HepG2 (cell line): ENCODE data around the gene ABHD11. TPM values are rescaled to one million over a fixed set of nuclear protein-coding genes. Genes with fewer than 3 reads are reported as not detected.

Source experiments
- DRAP1 ChIP-seq: IDR thresholded peaks from 2 replicates; pipeline ENCODE4 v1.6.1; 2016; ENCODE audit warnings: missing genetic modification reagents, missing compliant biosample characterization
- MIER3 ChIP-seq: IDR thresholded peaks from 2 replicates; pipeline ENCODE4 v1.6.1; 2016; ENCODE audit warnings: missing compliant biosample characterization, borderline replicate concordance
- MYPOP ChIP-seq: sonication (generic); formaldehyde crosslinking; IDR thresholded peaks from 2 replicates; pipeline ENCODE4 v1.8.1; 2023; ENCODE audit warnings: mild to moderate bottlenecking, moderate library complexity, missing genetic modification reagents
- NFIB ChIP-seq: sonication (generic); formaldehyde crosslinking; IDR thresholded peaks from 2 replicates; pipeline ENCODE4 v1.9.0; 2021; ENCODE audit warnings: missing genetic modification reagents, mild to moderate bottlenecking, borderline replicate concordance
- NRL ChIP-seq: sonication (generic); formaldehyde crosslinking; IDR thresholded peaks from 2 replicates; pipeline ENCODE4 v1.5.0; 2020; ENCODE audit warnings: missing genetic modification reagents, mild to moderate bottlenecking, moderate library complexity, borderline replicate concordance
- PITX1 ChIP-seq: sonication (generic); formaldehyde crosslinking; IDR thresholded peaks from 2 replicates; pipeline ENCODE4 v1.5.1; 2020; ENCODE audit warnings: mild to moderate bottlenecking, missing genetic modification reagents
- RBM39 ChIP-seq: fragments of 200-400 bp; formaldehyde crosslinking; IDR thresholded peaks from one replicate; pipeline ENCODE4 v1.6.1; 2018; ENCODE audit warnings: antibody characterized with exemption, mild to moderate bottlenecking, low read depth, low read length; ENCODE audit not compliant: poor library complexity, severe bottlenecking
- REXO4 ChIP-seq: sonication (generic); formaldehyde crosslinking; IDR thresholded peaks from 2 replicates; pipeline ENCODE4 v1.8.0; 2022; ENCODE audit warnings: missing genetic modification reagents, mild to moderate bottlenecking, borderline replicate concordance
- RORA ChIP-seq: sonication (generic); formaldehyde crosslinking; IDR thresholded peaks from 2 replicates; pipeline ENCODE4 v1.5.0; 2020; ENCODE audit warnings: mild to moderate bottlenecking, missing genetic modification reagents, moderate library complexity
- SIN3A ChIP-seq: IDR thresholded peaks from 2 replicates; pipeline ENCODE4 v1.6.1; 2011; ENCODE audit warnings: low read depth, mild to moderate bottlenecking, control low read depth, low read length, borderline replicate concordance
- SNAI1 ChIP-seq: sonication (generic); formaldehyde crosslinking; IDR thresholded peaks from 2 replicates; pipeline ENCODE4 v1.5.0; 2020; ENCODE audit warnings: mild to moderate bottlenecking, missing genetic modification reagents, borderline replicate concordance
- SP1 ChIP-seq, 2 experiments: fragments of 450-650 bp in 1 of 2; sonication (generic) in 1 of 2; formaldehyde crosslinking in 1 of 2; IDR thresholded peaks; 2 replicates each; pipeline versions ENCODE4 v1.4.0 to v1.6.1; 2016 to 2020; ENCODE audit warnings: missing genetic modification reagents in 1 of 2
- SP2 ChIP-seq: sonication (generic); formaldehyde crosslinking; IDR thresholded peaks from 2 replicates; pipeline ENCODE4 v1.5.1; 2020; ENCODE audit warnings: mild to moderate bottlenecking, missing genetic modification reagents
- TEAD2 ChIP-seq: sonication (generic); formaldehyde crosslinking; IDR thresholded peaks from 2 replicates; pipeline ENCODE4 v1.9.0; 2021; ENCODE audit warnings: missing genetic modification reagents
- TFDP1 ChIP-seq: IDR thresholded peaks from 2 replicates; pipeline ENCODE4 v1.6.1; 2016; ENCODE audit warnings: missing compliant biosample characterization, missing genetic modification reagents, borderline replicate concordance
- TP53 ChIP-seq: sonication (generic); formaldehyde crosslinking; conservative IDR thresholded peaks from 2 replicates; pipeline ENCODE4 v1.4.0; 2020; ENCODE audit warnings: missing genetic modification reagents
- YEATS4 ChIP-seq: sonication (generic); formaldehyde crosslinking; IDR thresholded peaks from 2 replicates; pipeline ENCODE4 v1.4.0; 2020; ENCODE audit warnings: missing genetic modification reagents, borderline replicate concordance
- ZFP82 ChIP-seq: sonication (generic); formaldehyde crosslinking; IDR thresholded peaks from 2 replicates; pipeline ENCODE4 v1.5.1; 2020; ENCODE audit warnings: mild to moderate bottlenecking, missing genetic modification reagents, borderline replicate concordance
- ZNF274 ChIP-seq: sonication (generic); formaldehyde crosslinking; IDR thresholded peaks from 2 replicates; pipeline ENCODE4 v1.5.1; 2020; ENCODE audit warnings: mild to moderate bottlenecking, missing genetic modification reagents
- ZNF441 ChIP-seq: sonication (generic); formaldehyde crosslinking; IDR thresholded peaks from 2 replicates; pipeline ENCODE4 v1.7.0; 2021; ENCODE audit warnings: missing genetic modification reagents, borderline replicate concordance
- ZNF569 ChIP-seq: sonication (generic); formaldehyde crosslinking; IDR thresholded peaks from 2 replicates; pipeline ENCODE4 v1.5.0; 2020; ENCODE audit warnings: mild to moderate bottlenecking, missing genetic modification reagents, moderate library complexity, borderline replicate concordance
- ZNF607 ChIP-seq: sonication (generic); formaldehyde crosslinking; IDR thresholded peaks from 2 replicates; pipeline ENCODE4 v1.5.1; 2020; ENCODE audit warnings: missing genetic modification reagents, mild to moderate bottlenecking, borderline replicate concordance
- ZNF891 ChIP-seq: sonication (generic); formaldehyde crosslinking; IDR thresholded peaks from 2 replicates; pipeline ENCODE4 v1.5.0; 2020; ENCODE audit warnings: mild to moderate bottlenecking, missing genetic modification reagents
- polyA plus RNA-seq, 8 experiments: library from polyadenylated mRNA; depleted of rRNA in 3 of 8; stranded (reverse) in 7 of 8; unstranded in 1 of 8; fragments of >200 nt; fragmentation: Illumina TruSeq in 4 of 8; extraction: Trizol in 4 of 8; gene quantifications; 2 replicates each; pipeline versions ENCODE4 v1.2.1 to v1.2.3, GENCODE V29; 2011 to 2016; ENCODE audit warnings: low read depth in 4 of 8, missing spikeins in 1 of 8, mixed read lengths in 1 of 8; ENCODE audit not compliant: insufficient read depth in 1 of 8
- total RNA-seq, 5 experiments: library from RNA; depleted of rRNA; stranded (reverse); fragments of >200 nt; fragmentation: Illumina TruSeq; extraction: Trizol; gene quantifications; 2 replicates each; pipeline ENCODE4 v1.2.3, GENCODE V29; 2016; ENCODE audit warnings: low read depth in 1 of 5
- TF ChIP-seq, protein P1 (sequence below): sonication (generic); formaldehyde crosslinking; conservative IDR thresholded peaks from 2 replicates; pipeline ENCODE4 v1.4.0; 2020; ENCODE audit warnings: missing genetic modification reagents
- TF ChIP-seq, protein P2 (sequence below): sonication (generic); formaldehyde crosslinking; IDR thresholded peaks from 2 replicates; pipeline ENCODE4 v1.8.1; 2023; ENCODE audit warnings: missing genetic modification reagents, mild to moderate bottlenecking, borderline replicate concordance

The ABHD11 gene
- total and polyA plus RNA-seq, 2 of the 13 experiments (the other 11 are each of a cell fraction or from before 2014, with no cell fraction given) = 7.0 to 8.1 TPM

DNA sequence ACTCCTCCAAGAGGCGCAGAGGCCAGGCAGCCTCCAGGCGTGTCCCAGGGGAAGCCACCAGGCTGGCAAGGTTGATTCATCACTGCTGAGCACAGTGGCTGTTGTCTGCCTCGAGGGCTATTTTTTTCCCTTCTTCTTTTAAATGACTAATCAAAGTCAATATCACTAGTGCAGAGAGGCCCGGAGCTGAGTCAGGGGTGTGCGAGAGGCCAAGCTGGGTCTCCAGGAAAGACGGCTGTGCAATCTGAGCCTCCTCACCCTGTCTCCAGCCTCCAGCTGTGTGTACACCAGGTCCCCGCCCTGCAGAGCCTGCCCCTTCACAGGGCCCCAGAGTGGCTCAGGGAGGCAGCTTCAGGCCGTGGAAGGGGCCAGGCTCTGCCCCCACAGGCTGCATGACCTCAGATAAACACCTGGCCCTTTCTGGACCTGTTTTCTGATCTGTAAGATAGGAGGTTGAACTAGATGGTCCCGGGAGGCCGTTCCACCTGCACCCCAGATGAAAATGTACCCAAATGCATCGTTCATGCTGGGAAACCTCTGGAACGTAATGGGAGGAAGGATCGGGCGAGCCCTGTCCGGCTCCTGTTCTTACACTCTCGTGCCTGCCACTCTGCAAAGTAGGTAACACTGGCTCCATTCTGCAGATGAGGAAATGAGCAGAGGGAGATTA lies 22.8 kb downstream of the ABHD11 start (continued):
- TF ChIP-seq, protein P1, sequence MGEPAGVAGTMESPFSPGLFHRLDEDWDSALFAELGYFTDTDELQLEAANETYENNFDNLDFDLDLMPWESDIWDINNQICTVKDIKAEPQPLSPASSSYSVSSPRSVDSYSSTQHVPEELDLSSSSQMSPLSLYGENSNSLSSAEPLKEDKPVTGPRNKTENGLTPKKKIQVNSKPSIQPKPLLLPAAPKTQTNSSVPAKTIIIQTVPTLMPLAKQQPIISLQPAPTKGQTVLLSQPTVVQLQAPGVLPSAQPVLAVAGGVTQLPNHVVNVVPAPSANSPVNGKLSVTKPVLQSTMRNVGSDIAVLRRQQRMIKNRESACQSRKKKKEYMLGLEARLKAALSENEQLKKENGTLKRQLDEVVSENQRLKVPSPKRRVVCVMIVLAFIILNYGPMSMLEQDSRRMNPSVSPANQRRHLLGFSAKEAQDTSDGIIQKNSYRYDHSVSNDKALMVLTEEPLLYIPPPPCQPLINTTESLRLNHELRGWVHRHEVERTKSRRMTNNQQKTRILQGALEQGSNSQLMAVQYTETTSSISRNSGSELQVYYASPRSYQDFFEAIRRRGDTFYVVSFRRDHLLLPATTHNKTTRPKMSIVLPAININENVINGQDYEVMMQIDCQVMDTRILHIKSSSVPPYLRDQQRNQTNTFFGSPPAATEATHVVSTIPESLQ (CRISPR knock-in tag) = no peak
- no peak for TF ChIP-seq RORA (CRISPR knock-in tag)
- TF ChIP-seq YEATS4 (CRISPR knock-in tag) = no peak
- no peak for TF ChIP-seq SP1 (IDR thresholded peaks at IDR 0.05)
- TF ChIP-seq SP1 (CRISPR knock-in tag; IDR thresholded peaks at IDR 0.05) = 0 out of 2 replicates have a peak, but pooled peaks have one; percentile 36
- no peak for TF ChIP-seq NFIB (CRISPR knock-in tag)
- TF ChIP-seq ZFP82 (CRISPR knock-in tag) = no peak
- peak; percentile 71; the same call in 1 of the 2 replicates for TF ChIP-seq MIER3 (CRISPR knock-in tag)
- no peak for TF ChIP-seq ZNF607 (CRISPR knock-in tag)
- TF ChIP-seq ZNF441 (CRISPR knock-in tag) = no peak
- TF ChIP-seq DRAP1 = 0 out of 2 replicates have a peak, but pooled peaks have one; percentile 17
- TF ChIP-seq NRL (CRISPR knock-in tag) = no peak; the same call in 1 of the 2 replicates
- no peak for TF ChIP-seq ZNF274 (CRISPR knock-in tag)
- TF ChIP-seq, protein P2, sequence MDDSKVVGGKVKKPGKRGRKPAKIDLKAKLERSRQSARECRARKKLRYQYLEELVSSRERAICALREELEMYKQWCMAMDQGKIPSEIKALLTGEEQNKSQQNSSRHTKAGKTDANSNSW (CRISPR knock-in tag) = no peak
- TF ChIP-seq TFDP1 = peak; percentile 26; the same call in 1 of the 2 replicates
- TF ChIP-seq REXO4 = no peak
- no peak for TF ChIP-seq SNAI1 (CRISPR knock-in tag)
- TF ChIP-seq SP2 = no peak
- TF ChIP-seq TP53 (CRISPR knock-in tag) = no peak
- peak; percentile 53; the same call in 1 of the 2 replicates for TF ChIP-seq PITX1
- TF ChIP-seq SIN3A = no peak
- no peak for TF ChIP-seq TEAD2 (CRISPR knock-in tag)
- no peak for TF ChIP-seq ZNF569 (CRISPR knock-in tag)
- TF ChIP-seq ZNF891 (CRISPR knock-in tag) = no peak
- no peak for TF ChIP-seq RBM39
- peak; percentile 67 for TF ChIP-seq MYPOP (CRISPR knock-in tag)
